Glomerular visceral epithelial cell (primary cell): ENCODE results near the gene TNFSF15.
A peak's percentile ranks its signal among the peaks of the same experiment; 100 is the strongest.

Experiments used
- DNase-seq: peaks from one replicate; pipeline ENCODE4 v3.0.0-alpha.2; 2016; ENCODE audit errors: extremely low spot score

TNFSF15 gene

DNA sequence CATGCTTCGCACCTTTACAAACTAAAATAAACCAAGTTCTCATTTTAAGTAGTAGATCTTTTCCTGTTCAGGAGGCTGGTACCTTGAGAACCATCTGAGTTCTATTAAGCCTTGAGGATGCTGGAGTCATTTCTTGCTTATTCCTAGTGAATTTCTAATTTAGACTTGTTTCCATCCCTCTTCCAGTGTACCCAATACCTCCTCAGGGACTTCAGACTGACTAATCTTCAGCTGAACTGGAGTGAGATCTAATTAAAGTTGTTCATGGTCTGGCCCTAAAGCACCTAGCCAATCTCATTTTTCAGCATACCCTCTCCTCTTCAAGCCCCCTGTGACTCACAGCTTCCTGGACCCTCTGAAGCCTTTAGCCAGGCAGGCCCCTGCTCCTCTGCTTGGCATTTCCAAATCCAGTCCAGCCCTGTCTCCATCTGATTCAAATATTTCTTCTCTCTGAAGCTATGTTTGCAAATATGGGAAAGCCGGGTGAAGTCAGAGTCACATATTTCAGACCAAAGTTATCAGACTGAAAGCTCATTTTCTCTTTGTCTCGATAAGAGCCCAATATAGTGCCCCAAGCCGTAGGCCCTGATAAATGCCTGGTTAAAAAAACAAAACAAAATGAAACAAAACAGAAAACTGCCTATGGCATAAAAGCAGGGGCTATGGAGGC lies 19.4 kb upstream of the TNFSF15 start:
- DNase-seq = no peak

DNA sequence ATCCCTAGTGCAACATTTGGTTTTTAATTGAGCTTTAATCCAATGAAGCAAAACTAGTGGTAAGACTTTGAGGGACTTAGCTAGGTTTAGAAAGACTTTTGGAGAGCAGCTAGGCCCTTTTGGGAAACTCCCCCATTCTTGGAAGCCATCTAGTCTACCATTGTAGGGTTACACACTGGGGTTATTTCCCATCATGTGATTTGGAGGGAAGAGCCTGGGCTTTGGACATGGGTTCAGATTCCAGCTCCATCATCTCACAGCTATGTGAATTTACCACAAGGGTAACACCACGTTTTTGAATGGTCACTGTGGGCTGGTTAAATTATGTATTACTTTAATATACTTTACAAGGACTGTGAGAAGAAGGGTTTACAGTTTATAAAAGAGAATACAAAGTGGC lies 18.3 kb upstream of the TNFSF15 start:
- DNase-seq = no peak

DNA sequence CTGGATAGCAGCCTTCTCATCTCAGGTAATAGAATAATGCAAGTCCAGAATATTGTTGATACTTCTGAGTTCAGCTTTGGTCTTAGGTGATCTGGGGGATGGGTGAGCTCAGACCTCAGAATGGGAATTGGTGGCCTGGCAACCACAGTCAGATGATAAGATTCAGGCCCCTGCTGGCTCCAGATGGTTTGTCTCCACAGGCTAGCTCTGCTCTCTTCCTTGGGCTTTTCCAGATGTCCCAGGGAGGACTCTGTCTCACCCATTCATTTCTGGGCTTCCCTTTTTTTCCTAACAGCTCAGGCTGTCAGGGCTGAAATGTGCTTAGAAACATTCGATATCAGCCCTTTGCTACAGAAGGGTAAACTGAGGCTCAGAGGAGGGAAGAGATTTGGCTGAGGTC lies 17.6 kb upstream of the TNFSF15 start:
- no peak for DNase-seq

DNA sequence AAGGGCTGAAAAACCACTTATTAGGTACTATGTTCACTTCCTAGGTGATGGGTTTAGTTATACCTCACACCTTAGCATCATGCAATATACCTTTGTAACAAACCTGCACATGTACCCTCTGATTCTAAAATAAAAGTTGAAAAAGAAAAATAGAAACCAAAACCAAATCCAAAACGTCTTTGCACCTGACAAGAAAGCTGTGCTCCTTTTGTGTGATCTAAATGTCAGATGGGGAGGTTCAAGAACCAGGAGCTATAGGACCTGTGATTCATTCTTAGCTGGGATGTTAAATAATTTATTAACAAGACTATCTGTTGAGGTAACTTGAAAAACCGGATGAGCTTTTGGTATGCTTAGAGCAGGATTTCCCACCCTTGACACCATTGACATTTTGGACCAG lies 16.9 kb upstream of the TNFSF15 start:
- DNase-seq = no peak

DNA sequence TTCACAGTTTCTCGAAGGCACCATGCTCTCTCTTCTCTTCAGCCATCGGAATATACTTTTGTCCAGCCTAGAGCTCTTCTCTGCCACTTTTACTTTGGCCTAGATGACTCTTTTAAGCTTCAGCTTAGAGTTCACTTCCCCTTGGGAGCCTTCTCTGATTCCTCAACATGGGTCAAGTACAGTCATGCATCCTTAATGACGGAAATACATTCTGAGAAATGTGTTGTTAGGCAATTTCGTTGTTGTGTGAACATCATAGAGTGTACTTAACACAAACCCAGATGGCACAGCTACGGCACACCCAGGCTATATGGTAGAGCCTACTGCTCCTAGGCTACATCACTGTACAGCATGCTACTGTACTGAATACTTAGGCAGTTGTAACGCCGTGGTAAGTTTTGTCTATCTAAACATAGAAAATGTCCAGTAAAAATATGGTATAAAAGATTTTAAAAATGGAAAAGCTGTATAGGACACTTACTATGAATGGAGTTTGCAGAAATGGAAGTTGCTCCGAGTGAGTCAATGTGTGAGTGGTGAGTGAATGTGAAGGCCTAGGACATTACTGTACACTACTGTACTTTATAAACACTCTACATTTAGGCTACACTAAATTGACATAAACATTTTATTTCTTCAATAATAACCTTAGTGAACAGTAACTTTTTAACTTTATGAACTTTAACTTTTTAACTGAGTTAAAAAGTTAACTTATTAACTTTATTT lies 15.1 kb upstream of the TNFSF15 start:
- DNase-seq = no peak

DNA sequence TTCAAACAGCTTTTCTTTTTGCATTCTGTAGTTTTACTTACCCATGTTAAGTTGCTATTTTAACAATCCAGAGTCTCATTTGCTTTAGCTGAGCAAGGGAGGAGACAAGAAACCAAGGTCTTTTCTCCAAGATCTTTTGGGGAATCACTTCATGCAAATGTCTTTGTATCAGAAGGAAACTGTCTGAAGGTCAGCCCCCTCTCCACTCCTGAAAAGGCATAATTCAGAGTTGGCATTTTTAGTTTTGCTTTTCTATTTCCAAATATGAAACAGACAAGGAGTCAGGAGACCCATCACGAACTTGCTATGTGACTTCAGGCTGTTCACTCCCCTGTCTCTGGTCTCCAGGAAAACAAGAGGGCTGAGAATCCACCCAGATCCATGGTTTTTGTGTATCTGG lies 12.3 kb upstream of the TNFSF15 start:
- DNase-seq = no peak

DNA sequence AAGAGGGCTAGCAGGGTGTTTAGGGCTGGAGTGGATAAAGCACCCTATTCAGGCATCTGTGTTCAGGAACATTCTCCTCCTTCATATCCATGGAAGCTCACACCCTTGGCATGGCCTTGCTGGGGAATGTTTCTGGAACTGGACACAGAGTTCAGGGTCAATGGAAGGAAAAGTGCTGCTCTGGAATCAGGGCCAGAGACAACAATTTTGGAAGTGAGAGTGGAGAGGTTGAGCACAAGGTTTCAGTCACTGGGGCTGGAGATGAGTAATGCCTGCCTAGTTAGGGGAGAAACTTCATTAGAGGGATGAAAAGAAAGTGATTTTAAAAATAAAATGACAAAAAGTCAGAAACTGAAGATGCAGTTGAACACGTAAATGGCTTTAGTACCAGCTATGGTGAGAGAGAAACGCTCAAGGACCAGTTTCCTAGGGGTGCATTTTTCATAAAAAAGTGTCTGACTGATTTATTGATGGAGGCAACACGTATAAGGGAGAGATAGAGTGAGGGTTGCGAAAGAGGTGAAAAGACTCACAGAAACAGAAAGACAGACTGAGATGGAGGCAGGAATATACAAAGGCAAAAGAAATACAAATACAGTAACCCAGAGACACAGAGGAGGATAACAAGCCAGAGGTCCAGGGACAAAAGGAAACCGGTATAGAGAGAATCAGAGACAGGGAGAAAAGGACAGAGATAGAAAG lies 8.0 kb upstream of the TNFSF15 start:
- DNase-seq = no peak

DNA sequence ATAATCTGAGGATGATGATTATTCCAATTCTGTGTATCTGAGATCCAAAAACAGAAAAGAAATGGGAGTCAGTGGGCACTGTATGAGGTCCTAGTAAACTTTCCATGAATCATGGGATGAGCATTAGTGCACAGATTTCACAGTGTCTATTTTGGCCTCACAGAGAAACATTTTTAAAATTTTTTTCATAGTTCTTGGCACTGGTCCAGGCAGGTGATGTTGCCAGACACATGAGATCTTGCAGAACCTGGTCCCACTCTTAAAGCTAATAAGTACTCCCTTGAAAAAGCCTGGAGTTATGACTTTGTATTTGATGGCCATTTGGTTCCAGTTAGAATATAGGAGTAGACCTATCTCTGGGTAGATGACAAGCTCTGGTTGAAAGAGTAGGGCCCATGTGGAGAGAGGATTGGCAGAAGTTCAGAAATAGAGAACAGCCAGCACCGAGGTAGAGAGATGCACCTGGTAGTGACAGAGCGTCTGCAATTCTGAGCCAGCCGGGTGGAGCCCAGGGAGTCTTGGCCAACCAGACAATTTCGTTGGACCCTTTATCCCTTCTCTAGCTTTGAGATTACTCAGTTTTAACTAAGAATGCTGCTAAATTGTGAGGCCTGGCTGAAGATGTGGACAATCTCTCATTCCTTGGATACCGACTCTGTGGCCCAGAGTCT lies 6.3 kb upstream of the TNFSF15 start:
- DNase-seq = no peak

DNA sequence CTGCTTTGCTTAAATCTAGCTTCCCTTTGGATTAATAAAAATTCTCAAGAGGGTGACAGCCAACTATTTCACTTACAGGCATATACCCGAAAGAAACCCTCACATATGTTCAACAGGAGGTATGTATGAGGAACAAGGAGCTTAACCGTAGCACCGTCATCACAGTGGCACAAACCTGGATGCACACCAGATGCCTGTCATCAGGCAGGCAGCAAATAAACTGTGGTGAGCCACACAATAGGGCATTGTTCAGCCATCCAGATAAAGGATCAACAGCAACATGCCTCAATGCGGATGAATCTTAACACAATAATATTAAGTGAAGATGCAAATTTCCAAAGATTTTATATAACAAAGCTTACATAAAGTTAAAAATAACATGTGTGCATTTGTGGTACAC lies 5.5 kb upstream of the TNFSF15 start:
- DNase-seq = peak; percentile 24

DNA sequence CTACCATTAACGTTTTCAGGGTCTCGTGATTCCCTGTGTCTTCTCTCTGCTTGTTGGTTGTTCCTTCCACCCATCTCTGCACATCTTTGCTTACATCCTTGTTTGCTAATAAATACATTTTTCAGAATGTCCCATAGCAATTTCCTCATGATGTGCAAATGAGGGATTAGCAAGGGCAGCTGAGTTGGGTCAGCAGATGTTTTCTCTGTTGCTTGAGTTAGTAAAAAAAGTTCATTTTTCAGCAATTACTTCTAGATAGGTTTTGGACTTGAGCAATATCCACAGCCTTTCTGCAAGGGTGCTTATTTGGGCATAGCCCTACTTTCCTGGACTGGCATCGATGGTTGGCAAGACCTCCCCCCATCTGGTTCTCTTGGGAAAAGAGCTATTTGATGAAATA lies 4.8 kb upstream of the TNFSF15 start:
- no peak for DNase-seq

DNA sequence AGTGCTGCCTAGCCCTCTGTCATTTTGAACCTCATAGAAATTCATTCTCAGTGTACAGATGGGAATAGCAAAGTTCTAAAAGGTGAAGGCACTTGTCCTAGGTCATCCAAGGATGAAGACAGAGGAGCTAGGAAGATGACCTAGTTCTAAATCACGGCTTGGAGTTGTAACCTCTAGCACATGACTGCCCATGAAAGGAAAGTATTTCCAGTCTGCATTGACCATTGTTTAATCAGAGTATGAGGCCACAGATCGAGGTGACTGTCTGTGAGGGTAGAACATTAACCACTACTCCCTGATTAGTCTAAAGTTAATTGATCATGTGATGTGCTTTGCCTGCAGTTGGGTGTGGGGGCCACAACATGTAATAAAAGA lies 674 bp upstream of the TNFSF15 start:
- DNase-seq = no peak

DNA sequence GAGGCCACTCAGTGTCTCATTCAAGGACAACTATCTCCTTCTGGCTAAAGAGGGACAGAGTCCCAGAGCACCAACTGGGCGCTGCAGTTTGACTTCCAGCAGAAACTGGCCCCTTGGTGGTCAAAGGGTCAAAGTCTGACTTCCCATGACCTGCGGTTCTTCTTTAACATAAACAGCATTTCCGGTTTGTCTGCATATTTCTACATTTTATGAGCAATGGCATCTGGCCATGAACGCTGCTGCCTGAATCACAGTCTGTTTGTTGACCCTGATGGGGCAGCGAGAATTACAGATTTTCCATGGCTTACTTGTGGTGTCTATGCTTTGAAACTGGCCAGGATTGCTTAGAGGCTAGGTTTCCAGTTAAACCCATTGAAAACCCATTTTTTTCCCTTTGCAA lies 1.3 kb downstream of the TNFSF15 start:
- peak; percentile 62 for DNase-seq

DNA sequence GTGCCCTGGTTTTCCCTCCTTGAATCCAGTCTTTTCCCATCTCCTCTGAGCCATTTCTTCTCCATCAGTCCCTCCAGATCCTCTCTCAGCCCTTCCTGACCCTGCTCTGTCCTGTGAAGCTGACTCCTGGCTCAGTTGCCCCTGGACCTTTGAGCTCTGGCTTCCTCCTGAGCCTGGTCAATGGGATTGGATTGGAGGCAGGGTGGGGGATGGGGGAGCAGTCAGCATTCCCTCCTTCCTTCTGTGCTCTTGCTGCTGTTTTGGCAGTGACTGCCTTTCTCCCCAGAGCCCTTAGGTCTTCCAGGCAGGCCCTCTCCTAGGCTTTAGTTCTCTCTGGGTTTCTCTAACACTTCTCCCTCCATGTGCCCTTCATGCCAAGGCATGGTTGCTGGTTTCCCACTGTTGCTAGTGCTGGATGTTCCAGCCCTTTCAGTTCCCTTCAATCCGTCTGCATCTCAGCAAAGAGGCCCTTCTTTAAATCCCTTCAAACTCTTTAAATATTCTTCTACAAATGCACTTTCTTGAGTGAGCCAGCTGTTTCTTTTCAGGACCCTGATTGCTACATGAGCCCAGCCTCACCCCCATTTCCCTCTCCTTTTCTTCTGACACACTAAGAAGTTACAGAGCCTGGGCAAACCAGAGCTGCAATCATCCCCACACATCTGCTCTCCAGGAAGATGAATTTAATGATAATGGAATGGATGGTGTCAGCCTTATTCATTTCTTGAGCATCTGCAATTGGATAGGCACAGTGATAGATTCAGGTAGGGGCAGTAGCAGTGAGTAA lies 2.2 kb downstream of the TNFSF15 start:
- no peak for DNase-seq

DNA sequence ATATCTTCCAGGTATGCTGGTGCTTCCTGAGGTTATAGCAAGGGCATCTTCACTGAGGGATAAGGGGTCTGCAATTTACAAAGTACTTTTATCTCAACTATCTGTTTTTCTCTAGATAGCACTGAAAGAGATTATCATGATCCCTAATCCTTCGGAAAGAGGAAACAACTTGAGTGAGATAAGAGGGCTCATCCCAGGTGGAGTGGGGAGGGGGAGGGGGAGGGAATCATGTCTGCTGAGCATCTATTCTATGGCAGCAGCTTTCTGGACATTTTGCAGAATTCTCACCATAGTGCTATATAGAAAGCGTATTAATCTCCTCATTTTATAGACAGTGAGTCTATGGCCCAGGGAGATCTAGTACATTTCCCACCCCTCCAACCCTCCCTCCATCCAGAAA lies 5.9 kb downstream of the TNFSF15 start:
- no peak for DNase-seq

DNA sequence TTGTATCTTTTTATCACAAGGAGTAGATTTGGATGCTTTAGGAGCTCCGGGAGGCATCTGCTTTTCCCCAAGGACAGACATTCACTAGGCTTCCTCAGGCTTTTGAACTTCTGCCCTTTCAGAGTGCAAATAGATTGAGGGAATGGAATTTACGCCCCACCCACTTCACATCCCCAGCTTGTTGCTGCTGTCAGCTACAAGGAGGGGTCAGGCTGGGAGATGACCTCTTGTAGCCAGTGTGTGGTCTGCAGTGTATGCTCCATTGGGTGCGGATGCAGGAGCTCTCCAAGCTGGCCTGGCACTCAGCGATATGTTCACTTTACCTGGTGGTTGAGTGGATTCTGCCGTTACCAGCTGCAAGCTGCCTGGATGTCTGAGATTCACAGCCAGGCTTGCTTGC lies 6.4 kb downstream of the TNFSF15 start:
- DNase-seq = peak; percentile 38

DNA sequence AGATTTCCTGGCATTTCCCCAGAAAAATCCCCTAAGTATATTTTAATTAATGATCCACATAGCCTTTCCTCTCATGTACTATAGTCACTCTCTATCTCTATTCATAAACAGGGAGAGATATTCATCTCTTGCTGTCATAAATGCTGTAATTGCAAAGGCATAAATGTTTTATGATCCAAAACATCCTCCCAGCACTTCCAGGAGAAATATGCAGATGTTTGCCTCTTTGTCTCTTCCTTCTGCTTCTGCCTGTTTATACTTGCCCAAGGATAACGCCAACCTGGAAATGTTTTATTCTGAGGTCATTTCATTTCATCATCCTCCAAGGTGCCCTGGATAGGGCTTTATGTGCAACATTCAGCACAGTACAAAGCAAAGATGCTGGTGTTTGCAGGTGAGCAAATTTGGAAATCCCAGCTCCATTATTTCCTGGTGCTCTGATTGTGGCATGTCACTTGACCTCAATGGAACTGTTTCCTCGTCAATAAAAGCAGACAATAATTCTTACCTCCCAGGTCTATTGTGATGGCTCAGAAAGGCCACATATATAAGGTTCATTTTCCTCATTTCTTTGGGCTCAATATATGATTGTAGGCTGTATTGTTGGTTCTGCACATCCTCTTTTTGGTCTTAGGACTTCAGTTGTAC lies 6.9 kb downstream of the TNFSF15 start:
- no peak for DNase-seq

DNA sequence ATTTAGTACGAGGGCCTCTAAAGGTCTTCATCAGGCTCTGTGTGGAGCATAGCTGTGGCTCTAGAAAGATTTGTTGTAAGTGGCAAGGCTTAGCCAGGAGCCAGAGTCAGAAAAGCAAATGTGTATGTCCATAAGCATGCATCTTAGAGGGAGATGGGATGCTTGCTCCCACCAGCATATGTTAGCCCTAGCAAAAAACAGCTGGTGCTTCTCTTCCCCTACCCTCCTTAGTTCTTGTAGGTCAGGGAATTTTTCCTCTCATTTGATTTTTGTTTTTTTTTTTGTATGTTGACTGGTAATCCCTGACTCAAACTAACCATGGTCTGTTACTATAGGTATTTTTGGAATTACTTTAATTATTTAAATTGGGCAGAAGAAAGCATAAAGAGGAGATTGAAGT lies 7.7 kb downstream of the TNFSF15 start:
- no peak for DNase-seq

DNA sequence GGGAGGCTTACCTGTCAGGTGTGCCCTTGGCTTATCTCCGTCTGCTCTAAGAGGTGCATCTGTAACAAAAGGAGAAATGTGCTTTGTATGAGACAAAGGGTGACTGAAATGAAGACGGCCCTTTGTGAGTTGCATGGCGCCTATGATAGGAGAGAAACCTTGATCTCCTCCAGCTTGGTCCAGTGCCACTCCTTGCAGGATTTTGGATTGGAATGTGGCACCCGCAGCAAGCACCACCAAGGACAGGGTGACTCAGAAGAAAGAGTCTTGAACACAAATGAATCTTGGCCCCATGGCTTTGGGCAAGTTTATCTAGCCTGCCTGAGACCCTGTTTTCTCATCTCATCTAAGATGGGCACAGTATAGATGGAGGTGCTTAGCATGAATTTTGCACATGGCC lies 13.4 kb downstream of the TNFSF15 start:
- DNase-seq = no peak

DNA sequence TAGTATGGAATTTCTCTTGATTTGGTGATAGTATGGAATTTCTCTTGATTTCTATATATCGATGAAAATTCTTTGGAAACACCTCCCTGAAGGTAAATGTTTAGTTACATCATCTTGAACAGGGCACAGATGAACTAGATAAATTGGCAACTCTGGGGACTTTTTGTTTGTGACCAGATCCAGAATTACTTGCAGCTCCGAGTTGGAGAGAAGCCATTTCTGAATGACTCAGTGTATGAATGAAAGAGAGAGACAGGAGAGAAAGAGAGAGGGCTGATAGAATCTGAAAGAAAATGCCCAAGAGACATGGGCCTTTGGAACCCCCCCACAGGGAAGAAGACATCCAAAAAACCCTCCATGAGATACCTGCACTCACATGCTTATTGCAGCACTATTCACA lies 14.1 kb downstream of the TNFSF15 start:
- DNase-seq = no peak

DNA sequence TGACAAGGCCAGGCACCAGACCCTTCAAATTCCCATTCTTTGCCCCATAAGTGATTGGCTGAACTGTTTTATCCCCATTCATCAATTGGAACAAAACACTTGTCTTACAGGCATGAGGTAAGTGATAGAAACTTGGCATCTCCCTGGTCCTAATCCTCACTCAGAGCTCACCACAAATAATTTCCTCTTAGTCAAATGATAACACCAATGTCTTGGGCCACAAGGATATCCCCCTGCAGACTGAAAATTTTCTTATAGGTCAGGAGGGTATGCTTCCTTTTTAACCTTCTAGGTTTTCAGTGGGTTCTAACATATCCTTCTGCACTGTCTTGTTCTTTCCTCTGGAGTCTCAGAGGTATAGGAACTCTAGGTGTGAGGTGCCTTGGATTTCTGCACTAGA lies 14.5 kb downstream of the TNFSF15 start:
- no peak for DNase-seq

DNA sequence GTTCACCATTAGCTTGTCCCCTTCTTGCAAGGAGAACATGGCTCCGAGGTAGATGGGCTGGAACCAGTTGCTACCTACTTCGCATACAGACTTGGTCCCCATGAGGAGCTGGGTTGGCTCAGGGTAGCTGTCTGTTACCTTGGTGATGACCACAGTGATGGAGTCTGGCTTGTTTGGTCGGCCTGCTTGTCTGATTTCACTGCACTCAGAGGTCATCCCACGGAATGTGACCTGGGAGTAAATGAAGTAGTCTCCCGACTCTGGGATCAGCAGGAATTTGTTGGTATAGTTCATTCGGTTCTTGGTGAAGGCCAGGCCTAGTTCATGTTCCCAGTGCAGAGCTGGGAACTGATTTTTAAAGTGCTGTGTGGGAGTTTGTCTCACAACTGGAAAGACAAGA lies 15.3 kb downstream of the TNFSF15 start:
- DNase-seq = peak; percentile 56
